ENCODE results near the gene FKBP9. TPM values are rescaled to one million over a fixed set of nuclear protein-coding genes. Genes with fewer than 3 reads are reported as not detected.
"Not testable (repeated sequence)": the region's sequence is repeated elsewhere in the genome, so short reads cannot be mapped to it uniquely, and the experiment has no call there.

FKBP9 gene
- total and polyA plus RNA-seq, 2 of the 8 experiments (the other 6 are each of a cell fraction or from before 2014, with no cell fraction given) = 7.2 to 10.1 TPM

DNA sequence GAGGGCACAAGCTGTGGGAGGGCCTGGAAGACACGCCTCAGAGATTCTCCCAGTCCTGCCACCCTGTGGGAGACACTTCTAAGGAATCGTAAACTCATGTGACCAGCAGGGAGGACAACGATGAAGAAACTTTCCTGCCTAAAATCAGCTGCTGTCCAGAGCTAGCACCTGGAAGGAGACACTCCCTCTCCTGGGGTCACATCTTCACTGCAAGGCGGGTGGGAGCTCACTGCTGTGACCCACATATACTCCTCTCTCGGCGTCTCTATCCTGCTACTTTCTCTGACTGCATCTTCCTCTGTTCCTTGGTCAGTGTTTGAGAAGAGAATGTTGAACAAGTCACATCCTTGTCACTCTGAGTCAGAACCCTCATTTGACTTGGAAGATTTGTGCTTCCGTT, 40.2 kb upstream of the FKBP9 start:
- not testable (repeated sequence) for H3K79me1 ChIP-seq (ENCODE audit: low read depth, low read length); H3K23me2 ChIP-seq (ENCODE audit: low read depth, low read length); H2BK20ac ChIP-seq (ENCODE audit: low read length); H2BK5ac ChIP-seq (ENCODE audit: low read depth, low read length); H3K4me3 ChIP-seq (ENCODE audit: extremely low read depth in 1 of 4, insufficient read depth in 2 of 4, low read depth in 3 of 4, low read length in 4 of 4); H3K79me2 ChIP-seq (ENCODE audit: control insufficient read depth in 1 of 2, insufficient read depth in 2 of 2, low read length in 2 of 2); H3K9ac ChIP-seq (replicated peaks in 1 of 4; ENCODE audit: extremely low read depth in 1 of 4, low read depth in 3 of 4, low read length in 3 of 4); DNase-seq (ENCODE audit: low read depth in 1 of 2, low spot score in 2 of 2); H3K23ac ChIP-seq (ENCODE audit: insufficient read length); H2AFZ ChIP-seq (ENCODE audit: low read length); H2BK15ac ChIP-seq (ENCODE audit: low read length); H3K18ac ChIP-seq (ENCODE audit: extremely low read depth, low read length); H4K8ac ChIP-seq (ENCODE audit: extremely low read depth, insufficient read depth, low read length); H4K5ac ChIP-seq (ENCODE audit: insufficient read length, low read depth, low read length); H4K91ac ChIP-seq (replicated peaks; ENCODE audit: insufficient read length, low read length); H3K4me1 ChIP-seq (replicated peaks in 1 of 4; ENCODE audit: control insufficient read depth in 3 of 4, insufficient read depth in 4 of 4, low read length in 3 of 4); H3K4me2 ChIP-seq (ENCODE audit: insufficient read depth in 1 of 2, low read depth in 2 of 2, low read length in 2 of 2); H2AK5ac ChIP-seq (ENCODE audit: low read depth, low read length); H2BK12ac ChIP-seq (ENCODE audit: low read depth, low read length); H3K14ac ChIP-seq (ENCODE audit: insufficient read length); H3K9me3 ChIP-seq (ENCODE audit: insufficient read depth in 2 of 2, low read depth in 1 of 2, low read length in 1 of 2); H3K4ac ChIP-seq (replicated peaks; ENCODE audit: insufficient read length, low read depth, low read length); H3K27me3 ChIP-seq (replicated peaks in 1 of 4; ENCODE audit: control insufficient read depth in 3 of 4, extremely low read depth in 1 of 4, insufficient read depth in 3 of 4, low read length in 3 of 4); H4K20me1 ChIP-seq (replicated peaks in 1 of 2; ENCODE audit: control insufficient read depth in 1 of 2, insufficient read depth in 2 of 2, low read length in 2 of 2); H3K27ac ChIP-seq (ENCODE audit: low read depth, low read length); H3K36me3 ChIP-seq (ENCODE audit: control insufficient read depth in 2 of 4, insufficient read depth in 4 of 4, low read length in 3 of 4); H2BK120ac ChIP-seq (replicated peaks; ENCODE audit: low read depth, low read length); H3K56ac ChIP-seq (replicated peaks; ENCODE audit: insufficient read length, low read depth, low read length)
- peak; percentile 88 for FAIRE-seq
- POLR2A ChIA-PET (ENCODE audit: partially characterized antibody) = interaction anchor here (0.7 kb wide), 1 partner anchor 26 kb away, joined by 3 read pairs; no protein-coding TSS in a partner anchor
- CTCF ChIA-PET (ENCODE audit: partially characterized antibody) = interaction anchor here (1.0 to 1.4 kb wide), 3 partner anchors 9 to 224 kb away, joined by 3 to 4 read pairs (median 3); no protein-coding TSS in a partner anchor
- 82% methylated on average over 6 of the region's 7 CpGs; no CpG with 5 or more reads in 1 of the 2 experiments for WGBS, 2 experiments (ENCODE audit: extremely low coverage in 1 of 2, insufficient coverage in 1 of 2, insufficient read length in 1 of 2, insufficient replicate concordance in 2 of 2, low coverage in 1 of 2, low lambda C conversion rate in 2 of 2, missing lambda C conversion rate in 1 of 2)

Measured in H1 (cell line).